GM19468 (cell line): ENCODE data around the gene ZNF774.
"Not testable (repeated sequence)": the region's sequence is repeated elsewhere in the genome, so short reads cannot be mapped to it uniquely, and the experiment has no call there.

Source experiments
- ATAC-seq: cut with Tn5 transposase; IDR thresholded peaks from one replicate; pipeline ENCODE4 v1.9.1; 2021; ENCODE audit warnings: mild to moderate bottlenecking, moderate library complexity, moderate number of reproducible peaks; ENCODE audit not compliant: unreplicated experiment; ENCODE audit errors: extremely low read depth

The ZNF774 gene

DNA sequence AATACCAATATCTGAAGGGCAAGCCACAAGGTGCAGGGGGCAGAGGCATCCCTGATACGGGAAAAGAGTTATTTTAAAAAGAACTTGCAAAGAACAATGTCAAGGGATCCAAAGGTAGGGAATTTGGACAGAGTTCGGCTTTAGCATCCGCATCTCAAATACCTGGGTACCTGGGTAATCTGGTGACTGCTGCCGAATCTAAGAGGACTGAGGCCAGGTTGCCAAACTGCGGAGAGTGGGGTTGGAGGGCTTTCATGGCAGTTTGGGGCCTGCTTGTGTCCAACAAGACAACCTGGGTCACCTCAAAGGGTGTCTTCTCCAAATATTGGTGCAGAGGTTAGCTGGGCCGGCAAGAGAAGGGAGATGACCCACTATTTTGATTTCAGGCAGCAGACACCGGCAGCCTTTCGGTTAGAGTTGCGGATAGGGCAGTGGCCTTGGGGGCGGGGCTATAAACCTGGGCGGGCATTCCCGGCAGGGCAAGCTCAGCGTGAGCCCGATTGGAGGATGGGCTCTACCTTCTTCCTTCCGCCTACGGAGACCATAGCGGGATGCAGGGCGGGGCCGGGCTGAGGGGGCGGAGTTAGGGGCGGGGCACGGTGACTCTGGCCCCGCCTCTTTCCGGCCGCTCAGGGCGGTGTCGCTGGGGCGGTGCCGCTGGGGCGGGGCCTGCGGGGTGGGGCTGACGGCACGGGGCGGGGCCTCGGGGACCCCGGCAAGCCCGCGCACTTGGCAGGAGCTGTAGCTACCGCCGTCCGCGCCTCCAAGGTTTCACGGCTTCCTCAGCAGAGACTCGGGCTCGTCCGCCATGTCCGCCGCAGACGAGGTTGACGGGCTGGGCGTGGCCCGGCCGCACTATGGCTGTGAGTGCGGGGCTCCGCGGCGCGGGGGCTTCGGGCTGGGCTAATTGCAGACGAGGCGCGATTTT, 35.7 kb downstream of the ZNF774 start, which contains the start of gene IQGAP1:
Gene IQGAP1 (plus strand): TSS at position 709 of the 928 bp plus-strand sequence. CDS start 100 bp downstream, at position 809.
- peak; percentile 79 for ATAC-seq

DNA sequence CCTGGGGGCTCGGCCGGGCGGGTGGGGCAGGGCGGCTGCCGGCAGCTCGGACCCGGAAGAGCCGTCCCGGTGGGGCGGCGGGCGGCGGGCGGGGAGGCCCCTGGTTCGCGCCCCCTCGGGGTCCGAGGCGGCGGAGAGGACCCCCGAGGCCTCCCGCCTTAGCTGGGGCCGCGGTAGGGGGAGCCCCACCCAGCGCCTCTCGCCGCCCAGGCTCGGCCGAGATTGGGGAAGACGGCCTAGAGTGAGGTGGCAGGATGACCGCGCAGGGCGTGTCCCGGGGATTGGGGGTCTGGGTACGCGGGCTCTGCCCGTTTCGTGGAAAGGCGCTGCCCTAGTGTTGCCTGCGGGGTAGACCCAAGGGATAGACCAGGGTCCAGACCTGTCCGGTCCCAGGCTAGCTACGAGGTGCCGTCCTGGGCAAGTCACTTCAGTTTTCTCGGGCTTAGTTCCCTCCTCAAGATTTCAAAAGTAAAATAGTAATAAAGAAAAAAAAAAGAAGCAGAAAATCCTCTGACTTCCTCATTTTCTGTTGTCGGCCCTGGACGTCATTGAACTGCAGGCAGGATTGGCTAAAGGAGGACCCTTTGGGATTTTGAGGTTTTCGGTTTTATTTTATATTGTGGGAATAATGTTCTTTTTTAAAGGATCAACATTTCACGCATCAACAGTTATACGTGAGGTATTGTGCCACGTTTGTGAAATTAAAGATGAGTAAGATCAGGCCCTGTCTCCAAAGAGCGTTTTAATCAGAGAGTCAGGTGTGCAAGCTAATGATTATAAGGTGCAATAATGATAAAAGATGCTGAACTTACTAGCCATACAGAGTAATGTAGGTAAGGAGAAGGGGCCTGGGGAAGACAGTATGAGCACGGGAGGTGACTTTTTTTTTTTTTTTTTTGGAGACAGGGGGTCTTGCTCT, 36.6 kb downstream of the ZNF774 start:
- ATAC-seq: peak; percentile 16

DNA sequence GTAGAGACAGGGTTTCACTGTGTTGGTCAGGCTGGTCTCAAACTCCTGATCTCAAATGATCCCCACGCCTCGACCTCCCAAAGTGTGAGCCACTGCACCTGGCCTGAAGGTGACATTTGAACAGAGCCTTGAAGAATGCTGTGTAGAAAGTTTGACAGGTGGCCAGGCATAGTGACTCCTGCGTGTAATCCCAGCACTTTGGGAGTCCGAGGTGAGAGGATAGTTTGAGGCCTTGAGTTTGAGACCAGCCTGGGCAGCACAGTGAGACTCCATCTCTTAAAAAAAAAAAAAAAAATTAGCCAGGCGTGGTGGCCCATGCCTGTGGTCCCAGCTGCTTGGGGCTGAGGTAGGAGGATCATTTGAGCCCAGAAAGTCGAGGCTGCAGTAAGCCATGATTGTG, 37.4 kb downstream of the ZNF774 start:
- no peak for ATAC-seq

- ATAC-seq: no peak
These were observed 41.0 kb downstream of the ZNF774 start for GRCh38 chr15:90393040-90393439.

- ATAC-seq: no peak
These were observed 42.0 kb downstream of the ZNF774 start for GRCh38 chr15:90394074-90394473.

- ATAC-seq: no peak
These were observed 42.8 kb downstream of the ZNF774 start for GRCh38 chr15:90394748-90395442.

- no peak for ATAC-seq
These were observed 44.2 kb downstream of the ZNF774 start for GRCh38 chr15:90396321-90396720.

- no peak for ATAC-seq
These were observed 48.1 kb downstream of the ZNF774 start for GRCh38 chr15:90400005-90400758.

DNA sequence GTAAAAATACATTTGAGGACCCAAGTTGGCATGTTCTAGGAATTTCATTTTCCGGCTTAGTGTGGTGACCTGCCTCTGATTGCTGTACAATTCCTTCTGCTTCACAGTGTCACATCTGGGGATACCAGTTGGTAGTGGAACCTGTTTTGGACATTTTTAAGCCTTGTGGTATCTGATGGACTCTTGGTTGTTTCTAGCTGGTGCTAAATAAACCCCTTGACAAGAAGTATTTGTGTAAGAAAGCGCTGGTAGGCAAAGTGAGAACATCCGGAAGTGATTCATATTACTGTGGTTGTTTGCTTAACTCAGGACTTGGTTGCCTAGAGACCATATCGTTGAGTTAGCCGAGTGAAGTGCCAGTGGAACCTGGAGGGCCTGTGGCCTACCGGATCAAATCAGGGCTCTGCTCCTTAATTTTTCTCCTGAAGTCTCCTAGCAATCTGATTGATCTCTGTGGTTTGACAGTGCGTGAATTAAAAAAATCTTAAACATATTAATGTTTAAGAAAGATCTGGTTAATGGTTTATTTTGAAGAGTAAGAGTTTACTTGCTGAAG, 48.8 kb downstream of the ZNF774 start:
- ATAC-seq: peak; percentile 84

DNA sequence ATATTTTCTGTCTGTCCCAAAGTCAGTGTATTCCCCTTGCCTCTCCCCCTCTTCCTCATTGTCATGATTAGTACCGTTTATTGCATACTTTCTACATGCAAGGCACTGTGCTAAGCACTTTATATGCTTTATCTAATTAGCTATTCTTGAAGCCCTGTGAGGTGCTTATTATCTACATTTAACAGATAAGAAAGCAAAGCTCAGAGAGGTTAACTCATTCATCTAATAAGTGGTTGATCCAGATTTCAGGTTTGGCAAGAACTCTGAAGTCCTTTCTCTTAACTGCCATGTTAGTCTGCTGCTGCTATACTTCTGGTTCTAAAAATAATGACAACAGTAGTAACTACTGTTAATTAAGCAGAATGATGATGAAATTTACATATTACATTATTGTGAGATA, 49.4 kb downstream of the ZNF774 start:
- ATAC-seq: no peak

DNA sequence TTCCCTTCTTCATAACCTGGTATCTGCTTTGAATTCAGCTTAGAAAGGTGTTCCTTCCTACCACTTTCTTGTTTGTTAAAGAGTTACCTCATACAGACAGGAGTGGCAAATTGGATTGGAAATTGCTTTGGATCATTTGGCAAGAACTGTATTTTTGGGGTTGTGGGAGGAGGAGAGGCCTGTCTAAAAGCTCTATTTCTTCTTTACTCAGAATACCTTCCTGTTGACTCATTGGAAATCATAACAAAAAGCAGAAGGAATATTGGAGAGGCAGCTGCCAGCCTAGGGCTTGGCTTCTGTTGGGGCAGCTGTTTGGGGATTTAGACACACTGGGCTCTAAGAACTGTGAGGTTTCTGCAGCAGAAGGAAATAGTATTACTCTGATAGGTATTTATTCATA, 50.1 kb downstream of the ZNF774 start:
- ATAC-seq: no peak

DNA sequence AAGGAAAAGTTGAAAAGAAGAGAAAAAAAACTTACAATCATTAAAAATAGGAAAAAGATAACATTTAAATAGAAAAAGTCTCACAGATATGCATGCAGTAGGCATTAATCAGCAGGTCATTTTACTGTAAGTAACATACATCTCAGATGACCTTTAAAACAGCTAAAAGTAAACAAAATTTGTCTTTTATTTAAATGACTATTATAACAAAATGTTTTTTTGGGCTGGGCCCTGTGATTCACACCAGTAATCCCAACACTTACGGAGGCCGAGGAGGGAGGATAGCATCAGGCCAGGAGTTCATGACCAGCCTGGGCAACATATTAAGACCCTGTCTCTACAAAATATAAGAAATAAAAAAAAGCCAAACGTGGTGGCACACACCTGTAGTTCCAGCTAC, 50.7 kb downstream of the ZNF774 start:
- ATAC-seq: no peak

DNA sequence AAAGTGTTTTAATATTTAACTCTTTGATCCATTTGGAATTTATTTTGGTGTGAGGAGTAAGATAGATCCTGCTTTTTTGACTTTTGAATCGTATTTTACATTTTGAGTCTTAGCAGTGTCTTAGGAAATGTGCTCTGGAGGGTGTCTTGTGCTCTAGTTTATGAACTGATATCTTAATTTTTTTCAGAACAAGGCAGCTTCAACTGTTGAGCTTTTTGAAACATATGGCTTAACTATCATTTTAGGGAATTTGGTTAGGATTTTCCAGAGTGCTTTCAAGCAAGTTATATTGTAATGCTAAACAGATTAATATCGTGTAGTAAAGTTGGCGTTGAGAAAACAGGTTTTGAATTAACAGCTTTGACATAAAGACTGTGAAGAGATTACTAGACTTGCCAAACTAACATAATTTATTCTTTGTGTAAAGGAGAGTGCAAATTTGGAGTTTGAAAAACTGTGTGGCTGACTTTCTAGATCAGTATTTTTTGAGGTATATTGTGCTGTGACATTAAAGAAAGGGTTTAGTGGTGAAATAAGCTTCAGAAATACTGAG, 53.0 kb downstream of the ZNF774 start:
- ATAC-seq: no peak

DNA sequence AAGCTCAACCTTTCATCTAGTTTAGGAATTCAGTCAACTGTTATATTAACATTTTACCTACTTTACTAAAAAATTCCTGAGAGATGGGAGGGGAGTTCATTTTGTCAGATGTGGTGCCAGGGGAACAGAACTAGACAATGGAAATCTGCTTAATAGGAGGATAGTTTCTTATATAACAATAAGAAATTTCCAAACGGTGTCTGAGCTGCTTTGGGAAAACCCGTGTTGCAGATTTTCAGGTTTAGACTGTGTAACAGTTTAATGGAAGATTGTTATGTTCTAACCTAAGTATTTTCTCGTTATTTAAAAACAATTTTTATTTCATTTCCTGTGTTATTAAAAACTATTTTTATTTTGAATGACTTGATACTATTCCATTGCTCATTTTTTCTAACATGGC, 55.3 kb downstream of the ZNF774 start:
- ATAC-seq: no peak

GRCh38 chr15:90407871-90408317, 55.8 kb downstream of the ZNF774 start:
- ATAC-seq: no peak

GRCh38 chr15:90408657-90409056, 56.6 kb downstream of the ZNF774 start:
- no peak for ATAC-seq

GRCh38 chr15:90409587-90409986, 57.5 kb downstream of the ZNF774 start:
- not testable (repeated sequence) for ATAC-seq

DNA sequence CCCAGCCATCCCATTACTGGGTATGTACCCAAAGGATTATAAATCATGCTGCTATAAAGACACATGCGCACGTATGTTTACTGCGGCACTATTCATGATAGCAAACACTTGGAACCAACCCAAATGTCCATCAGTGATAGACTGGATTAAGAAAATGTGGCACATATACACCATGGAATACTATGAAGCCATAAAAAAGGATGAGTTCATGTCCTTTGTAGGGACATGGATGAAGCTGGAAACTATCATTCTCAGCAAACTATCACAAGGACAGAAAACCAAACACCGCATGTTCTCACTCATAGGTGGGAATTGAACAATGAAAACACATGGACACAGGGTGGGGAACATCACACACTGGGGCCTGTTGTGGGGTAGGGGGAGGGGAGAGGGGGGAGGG, 58.2 kb downstream of the ZNF774 start:
- ATAC-seq: not testable (repeated sequence)

DNA sequence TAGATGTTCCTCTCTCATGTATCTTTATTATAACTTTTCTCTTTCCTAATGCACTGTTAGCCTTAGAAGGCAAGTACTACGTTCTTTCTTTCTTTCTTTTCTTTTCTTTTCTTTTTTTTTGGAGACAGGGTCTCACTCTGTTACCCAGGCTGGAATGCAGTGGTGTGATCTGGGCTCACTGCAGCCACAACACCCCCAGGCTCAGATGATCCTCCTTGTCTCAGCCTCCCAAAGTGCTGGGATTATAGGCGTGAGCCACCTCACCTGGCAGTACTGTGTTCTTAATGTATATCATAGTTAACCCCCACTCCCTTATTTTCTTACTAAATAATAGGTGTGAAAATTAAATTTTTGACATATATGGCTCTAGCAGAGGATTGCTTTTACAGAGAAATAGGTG, 59.1 kb downstream of the ZNF774 start:
- ATAC-seq: no peak
